Thoracic aorta (tissue), 2 donors: ENCODE measurements around the gene SLCO4A1. TPM values are rescaled to one million over a fixed set of nuclear protein-coding genes. Genes with fewer than 3 reads are reported as not detected.

Experiments
- ATAC-seq: fragments of 150-250 bp; one replicate; pipeline ENCODE4 v1.8.0; 2017; ENCODE audit warnings: low read depth; ENCODE audit not compliant: insufficient number of reproducible peaks, low FRiP score
- DNase-seq: peaks from one replicate; pipeline ENCODE4 v3.0.0-alpha.2; 2020; ENCODE audit warnings: low spot score
- H3K27ac ChIP-seq, 2 donors: fragments of 200-600 bp; sonication (generic); 1 replicate in 1 of 2; 2 replicates in 1 of 2; pipeline ENCODE4 v1.5.1; 2016; ENCODE audit warnings: mild to moderate bottlenecking in 2 of 2, moderate library complexity in 2 of 2
- H3K27me3 ChIP-seq: fragments of 200-600 bp; sonication (generic); replicated peaks from 2 replicates; pipeline ENCODE4 v1.6.0; 2016; ENCODE audit warnings: mild to moderate bottlenecking; ENCODE audit not compliant: insufficient read depth
- H3K36me3 ChIP-seq: fragments of 200-600 bp; sonication (generic); one replicate; pipeline ENCODE4 v1.5.1; 2016
- H3K4me1 ChIP-seq, 2 donors: fragments of 200-600 bp; sonication (generic); 1 replicate in 1 of 2; 2 replicates in 1 of 2; pipeline versions ENCODE4 v1.5.1 to v1.6.0; 2016; ENCODE audit warnings: low read depth in 2 of 2, mild to moderate bottlenecking in 1 of 2; ENCODE audit not compliant: control insufficient read depth in 1 of 2
- H3K4me3 ChIP-seq: fragments of 200-600 bp; sonication (generic); 2 replicates; pipeline ENCODE4 v1.5.1; 2016; ENCODE audit warnings: mild to moderate bottlenecking
- H3K9me3 ChIP-seq: fragments of 200-600 bp; sonication (generic); 2 replicates; pipeline ENCODE4 v1.5.1; 2016
- CTCF ChIP-seq: fragments of 200-600 bp; sonication (generic); IDR thresholded peaks from one replicate; pipeline ENCODE4 v1.5.1; 2019; ENCODE audit warnings: antibody characterized with exemption
- total RNA-seq, 2 donors: library from RNA; depleted of rRNA; stranded (reverse); fragments of >200 nt; gene quantifications; one replicate each; pipeline versions ENCODE4 v1.1.0 to v1.2.3, GENCODE V29; 2016

The SLCO4A1 gene
- total RNA-seq, 2 donors from 2014 or later = 22.1 to 26.0 TPM

- no peaks in the 10 kb centered on the region for H3K4me1 ChIP-seq
- no peak for ATAC-seq
- TF ChIP-seq CTCF = no peak
- H3K4me3 ChIP-seq = no peak overlapping the region
- H3K36me3 ChIP-seq = no peaks in the 10 kb centered on the region
- no peak for DNase-seq
- H3K9me3 ChIP-seq = no peaks in the 10 kb centered on the region
- H3K27me3 ChIP-seq = no peaks in the 10 kb centered on the region
- H3K27ac ChIP-seq = no peak overlapping the region
Observed at GRCh38 chr20:62696989-62697388, 54.7 kb downstream of the SLCO4A1 start.

- Histone ChIP-seq H3K36me3 (no peaks in the 10 kb centered on the region), H3K27me3 (no peaks in the 10 kb centered on the region), H3K4me3 (no peak overlapping the region), H3K4me1 (no peaks in the 10 kb centered on the region), H3K27ac (no peak overlapping the region), H3K9me3 (no peaks in the 10 kb centered on the region)
- no peak for DNase-seq
- ATAC-seq = no peak
- no peak for TF ChIP-seq CTCF
Observed at GRCh38 chr20:62697468-62697912, 55.2 kb downstream of the SLCO4A1 start.

GRCh38 chr20:62698231-62698630 is 55.9 kb downstream of the SLCO4A1 start:
- no peak overlapping the region for H3K27ac ChIP-seq
- no peaks in the 10 kb centered on the region for H3K4me1 ChIP-seq
- H3K27me3 ChIP-seq = no peaks in the 10 kb centered on the region
- no peak overlapping the region for H3K4me3 ChIP-seq
- TF ChIP-seq CTCF = no peak
- H3K9me3 ChIP-seq = no peaks in the 10 kb centered on the region
- DNase-seq (no peak), ATAC-seq (no peak)
- H3K36me3 ChIP-seq = no peaks in the 10 kb centered on the region

GRCh38 chr20:62699296-62699695 is 57.0 kb downstream of the SLCO4A1 start:
- no peak overlapping the region for H3K4me3 ChIP-seq
- no peak overlapping the region for H3K27ac ChIP-seq
- ATAC-seq (no peak), DNase-seq (no peak)
- H3K36me3 ChIP-seq = no peaks in the 10 kb centered on the region
- H3K4me1 ChIP-seq = peaks cover 0 to 3% of the 10 kb centered on the region in 2 donors
- H3K9me3 ChIP-seq = no peaks in the 10 kb centered on the region
- no peaks in the 10 kb centered on the region for H3K27me3 ChIP-seq
- TF ChIP-seq CTCF = no peak

GRCh38 chr20:62699741-62700140 is 57.4 kb downstream of the SLCO4A1 start:
- no peak for TF ChIP-seq CTCF
- Histone ChIP-seq H3K4me1 (peaks cover 0 to 4% of the 10 kb centered on the region in 2 donors), H3K9me3 (no peaks in the 10 kb centered on the region), H3K27ac (no peak overlapping the region), H3K4me3 (no peak overlapping the region), H3K27me3 (no peaks in the 10 kb centered on the region), H3K36me3 (no peaks in the 10 kb centered on the region)
- ATAC-seq (no peak), DNase-seq (no peak)
